ENCODE results near the gene VPS13D. TPM values are rescaled to one million over a fixed set of nuclear protein-coding genes. Genes with fewer than 3 reads are reported as not detected.

Gene VPS13D
- total and polyA plus RNA-seq, 2 donors (not counting 3 experiments of a cell fraction or from before 2014, with no cell fraction given) = 13.6 to 48.5 TPM

DNA sequence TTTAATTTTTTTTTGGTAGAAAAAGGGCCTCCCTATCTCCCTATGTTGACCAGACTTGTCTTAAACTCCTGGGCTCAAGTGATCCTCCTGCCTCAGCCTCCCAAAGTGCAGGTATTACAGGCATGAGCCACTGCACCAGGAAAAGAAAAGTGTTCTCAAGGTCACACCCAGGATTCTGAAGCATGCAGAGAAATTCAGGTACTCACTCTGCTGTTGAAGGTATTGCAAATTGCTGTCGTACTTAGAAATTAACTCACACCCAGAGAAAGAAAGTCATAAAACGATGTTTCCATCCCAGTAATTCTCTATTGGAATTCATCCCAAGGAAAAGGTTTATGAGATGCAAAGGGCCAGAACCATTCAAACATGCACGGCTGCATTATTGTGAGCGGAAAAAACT lies 314.5 kb downstream of the VPS13D start:
- dilution Hi-C loops (cut with MboI; ENCODE audit: extremely low pct_ligation_motif_present, low sequenced_read_pairs) = no loop called here
- Histone ChIP-seq H3K4me3 (replicated peaks in 1 of 3; ENCODE audit: insufficient read depth in 1 of 3, low read depth in 1 of 3, low read length in 3 of 3) (no peak overlapping the region), H4K20me1 (replicated peaks; ENCODE audit: control insufficient read depth, extremely low read depth, insufficient read depth, low read length) (no peaks in the 10 kb centered on the region), H3K79me2 (ENCODE audit: control insufficient read depth, insufficient read depth, low read length) (no peaks in the 10 kb centered on the region), H3K9me3 (replicated peaks; ENCODE audit: control insufficient read depth, insufficient read depth, low read length) (no peaks in the 10 kb centered on the region), H3K36me3 (ENCODE audit: control insufficient read depth in 2 of 2, extremely low read depth in 1 of 2, insufficient read depth in 2 of 2, low read length in 2 of 2) (no peaks in the 10 kb centered on the region), H3K4me2 (ENCODE audit: insufficient read depth, low read length) (no peak overlapping the region), H2AFZ (ENCODE audit: low read depth, low read length) (no peak overlapping the region), H3K9ac (replicated peaks; ENCODE audit: extremely low read depth, insufficient read depth, low read length) (no peak overlapping the region), H3K27ac (ENCODE audit: insufficient read depth, low read depth, low read length) (no peak overlapping the region), H3K4me1 (ENCODE audit: control insufficient read depth, extremely low read depth, insufficient read depth, low read length) (peaks cover 26% of the 10 kb centered on the region), H3K27me3 (ENCODE audit: control insufficient read depth in 2 of 2, insufficient read depth in 2 of 2, low read length in 2 of 2) (no peaks in the 10 kb centered on the region), H3K9me1 (replicated peaks; ENCODE audit: control insufficient read depth, extremely low read depth, insufficient read depth, low read length) (no peaks in the 10 kb centered on the region)
- FAIRE-seq = no peak
- CTCF ChIA-PET = interaction anchor here (1.8 kb wide), 1 partner anchor 90 kb away, joined by 3 read pairs; no protein-coding TSS in a partner anchor
- DNase-seq (ENCODE audit: low read depth, low spot score) = peak; percentile 32
- intact Hi-C loops (cut with micrococcal nuclease) = loop anchor here (5.0 kb wide), 1 partner anchor 53 kb away; no protein-coding TSS in a partner anchor
- BruUV-seq (replicated peaks) = no TSS peak
- POLR2A ChIA-PET = interaction anchor here (1.0 kb wide), 1 partner anchor 111 kb away, joined by 3 read pairs; no protein-coding TSS in a partner anchor
- TF ChIP-seq FOS (IDR thresholded peaks at IDR 0.05; ENCODE audit: borderline replicate concordance, insufficient read depth, low read length) = no peak
- no peak for TF ChIP-seq POLR2AphosphoS5 (IDR thresholded peaks at IDR 0.05; ENCODE audit: insufficient read depth, low read depth, low read length)
- TF ChIP-seq JUN (IDR thresholded peaks at IDR 0.05; ENCODE audit: borderline replicate concordance, insufficient read depth, insufficient read length, low read depth) = no peak

DNA sequence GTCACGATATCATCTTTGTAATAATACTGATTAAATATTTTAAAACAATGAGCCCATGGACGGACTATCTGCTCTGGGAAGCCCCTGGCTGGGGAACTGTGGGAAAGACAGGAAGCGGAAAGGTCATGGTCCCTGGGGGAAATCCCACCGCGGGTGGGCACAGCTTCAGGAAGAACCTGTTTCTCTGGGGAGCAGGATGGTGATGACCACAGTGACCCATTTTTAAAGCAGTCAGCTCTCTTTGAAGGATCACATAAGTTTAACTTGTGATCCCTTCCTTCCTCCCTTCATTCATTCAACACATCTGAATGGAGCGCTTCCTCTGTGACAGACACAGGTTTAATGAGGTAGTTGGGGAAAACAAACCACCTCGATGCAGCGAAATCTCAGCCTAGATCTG lies 315.2 kb downstream of the VPS13D start:
- H3K4me3 ChIP-seq (replicated peaks in 1 of 3; ENCODE audit: insufficient read depth in 1 of 3, low read depth in 1 of 3, low read length in 3 of 3) = no peak overlapping the region
- no peak overlapping the region for H3K9ac ChIP-seq (replicated peaks; ENCODE audit: extremely low read depth, insufficient read depth, low read length)
- H3K9me1 ChIP-seq (replicated peaks; ENCODE audit: control insufficient read depth, extremely low read depth, insufficient read depth, low read length) = no peaks in the 10 kb centered on the region
- POLR2A ChIA-PET = no interaction called here
- no peak overlapping the region for H3K27ac ChIP-seq (ENCODE audit: insufficient read depth, low read depth, low read length)
- TF ChIP-seq POLR2A (IDR thresholded peaks at IDR 0.05; ENCODE audit: low read depth, low read length) (no peak), FOS (IDR thresholded peaks at IDR 0.05; ENCODE audit: borderline replicate concordance, insufficient read depth, low read length) (no peak), EZH2 (IDR thresholded peaks at IDR 0.05; ENCODE audit: borderline replicate concordance, low read depth, low read length, severe bottlenecking) (no peak), POLR2AphosphoS5 (IDR thresholded peaks at IDR 0.05; ENCODE audit: insufficient read depth, low read depth, low read length) (no peak)
- H3K27me3 ChIP-seq (ENCODE audit: control insufficient read depth in 2 of 2, insufficient read depth in 2 of 2, low read length in 2 of 2) = no peaks in the 10 kb centered on the region
- peak; percentile 54 for FAIRE-seq
- peak; percentile 85 for DNase-seq (ENCODE audit: low read depth, low spot score)
- no TSS peak for BruUV-seq (replicated peaks)
- dilution Hi-C loops (cut with MboI; ENCODE audit: extremely low pct_ligation_motif_present, low sequenced_read_pairs) (no loop called here), intact Hi-C loops (cut with micrococcal nuclease) (loop anchor here (5.0 kb wide), 1 partner anchor 52 kb away; no protein-coding TSS in a partner anchor)
- H3K9me3 ChIP-seq (replicated peaks; ENCODE audit: control insufficient read depth, insufficient read depth, low read length) = no peaks in the 10 kb centered on the region
- CTCF ChIA-PET = interaction anchor here (0.6 to 1.8 kb wide), 2 partner anchors 51 to 90 kb away, joined by 3 read pairs; no protein-coding TSS in a partner anchor
- H3K36me3 ChIP-seq (ENCODE audit: control insufficient read depth in 2 of 2, extremely low read depth in 1 of 2, insufficient read depth in 2 of 2, low read length in 2 of 2) = no peaks in the 10 kb centered on the region
- H3K4me1 ChIP-seq (ENCODE audit: control insufficient read depth, extremely low read depth, insufficient read depth, low read length) = peaks cover 33% of the 10 kb centered on the region
- no peaks in the 10 kb centered on the region for H4K20me1 ChIP-seq (replicated peaks; ENCODE audit: control insufficient read depth, extremely low read depth, insufficient read depth, low read length)
- no peak overlapping the region for H2AFZ ChIP-seq (ENCODE audit: low read depth, low read length)
- no peaks in the 10 kb centered on the region for H3K79me2 ChIP-seq (ENCODE audit: control insufficient read depth, insufficient read depth, low read length)
- H3K4me2 ChIP-seq (ENCODE audit: insufficient read depth, low read length) = no peak overlapping the region

Measured in endothelial cell of umbilical vein (primary cell).